Liver (tissue), 9 donors: ENCODE results near the gene VAC14. TPM values are rescaled to one million over a fixed set of nuclear protein-coding genes. Genes with fewer than 3 reads are reported as not detected.

ENCODE experiments used
- DNase-seq: peaks from one replicate; pipeline ENCODE4 v3.0.0-alpha.2; 2017; ENCODE audit warnings: low spot score
- H3K27ac ChIP-seq, 2 donors: one replicate each; pipeline ENCODE4 v1.7.0; 2013; ENCODE audit warnings: inconsistent platforms in 2 of 2, low read length in 2 of 2, control low read depth in 1 of 2, low read depth in 1 of 2, mild to moderate bottlenecking in 1 of 2
- H3K27me3 ChIP-seq, 4 donors: one replicate each; pipeline versions ENCODE4 v1.6.1 to v1.7.0; 2013; ENCODE audit warnings: low read length in 3 of 4, inconsistent platforms in 1 of 4, mild to moderate bottlenecking in 1 of 4, moderate library complexity in 1 of 4; ENCODE audit not compliant: control insufficient read depth in 4 of 4, insufficient read depth in 4 of 4
- H3K36me3 ChIP-seq, 4 donors: one replicate each; pipeline versions ENCODE4 v1.6.1 to v1.7.0; 2013; ENCODE audit warnings: low read length in 3 of 4, mild to moderate bottlenecking in 3 of 4, low read depth in 1 of 4, moderate library complexity in 1 of 4; ENCODE audit not compliant: control insufficient read depth in 4 of 4, insufficient read depth in 3 of 4
- H3K4me1 ChIP-seq, 4 donors: one replicate each; pipeline versions ENCODE4 v1.6.1 to v1.7.0; 2013; ENCODE audit warnings: low read length in 3 of 4, mild to moderate bottlenecking in 3 of 4, moderate library complexity in 1 of 4; ENCODE audit not compliant: control insufficient read depth in 4 of 4, insufficient read depth in 4 of 4
- H3K4me3 ChIP-seq, 3 donors: one replicate each; pipeline versions ENCODE4 v1.6.1 to v1.7.0; 2013; ENCODE audit warnings: low read length in 3 of 3, control low read depth in 1 of 3, low read depth in 1 of 3, mild to moderate bottlenecking in 1 of 3
- H3K9ac ChIP-seq, 2 donors: one replicate each; pipeline ENCODE4 v1.7.0; 2013; ENCODE audit warnings: low read length in 2 of 2, mild to moderate bottlenecking in 2 of 2, moderate library complexity in 2 of 2, control low read depth in 1 of 2, low read depth in 1 of 2
- H3K9me3 ChIP-seq, 4 donors: one replicate each; pipeline versions ENCODE4 v1.6.1 to v1.7.0; 2013; ENCODE audit warnings: low read length in 3 of 4; ENCODE audit not compliant: control insufficient read depth in 4 of 4
- FOXA1 ChIP-seq: IDR thresholded peaks from 2 replicates; pipeline ENCODE4 v1.6.1; 2016; ENCODE audit warnings: antibody characterized with exemption
- FOXA2 ChIP-seq: IDR thresholded peaks from 2 replicates; pipeline ENCODE4 v1.6.1; 2016; ENCODE audit warnings: antibody characterized with exemption
- GABPA ChIP-seq, 2 donors: IDR thresholded peaks in 1 of 2; conservative IDR thresholded peaks in 1 of 2; 2 replicates each; pipeline ENCODE4 v1.6.1; 2016; ENCODE audit warnings: antibody characterized with exemption in 2 of 2, mild to moderate bottlenecking in 1 of 2, moderate library complexity in 1 of 2
- HNF4A ChIP-seq, 2 donors: conservative IDR thresholded peaks; 2 replicates each; pipeline ENCODE4 v1.6.1; 2016; ENCODE audit warnings: antibody characterized with exemption in 2 of 2, mild to moderate bottlenecking in 2 of 2
- HNF4G ChIP-seq: IDR thresholded peaks from 2 replicates; pipeline ENCODE4 v1.6.1; 2016; ENCODE audit warnings: antibody characterized with exemption
- MAX ChIP-seq: IDR thresholded peaks from 2 replicates; pipeline ENCODE4 v1.6.1; 2016; ENCODE audit warnings: antibody characterized with exemption
- NR2F2 ChIP-seq: IDR thresholded peaks from 2 replicates; pipeline ENCODE4 v1.6.1; 2016; ENCODE audit warnings: antibody characterized with exemption
- RAD21 ChIP-seq, 2 donors: IDR thresholded peaks; 2 replicates each; pipeline ENCODE4 v1.6.1; 2016; ENCODE audit warnings: antibody characterized with exemption in 2 of 2, mild to moderate bottlenecking in 2 of 2
- RXRA ChIP-seq, 2 donors: IDR thresholded peaks; 2 replicates each; pipeline ENCODE4 v1.6.1; 2017 to 2018; ENCODE audit warnings: antibody characterized with exemption in 2 of 2, mild to moderate bottlenecking in 1 of 2
- TAF1 ChIP-seq: conservative IDR thresholded peaks from 2 replicates; pipeline ENCODE4 v1.6.1; 2016; ENCODE audit warnings: antibody characterized with exemption, mild to moderate bottlenecking
- YY1 ChIP-seq: IDR thresholded peaks from 2 replicates; pipeline ENCODE4 v1.6.1; 2016; ENCODE audit warnings: antibody characterized with exemption, mild to moderate bottlenecking
- ZBTB33 ChIP-seq: IDR thresholded peaks from 2 replicates; pipeline ENCODE4 v1.6.1; 2016; ENCODE audit warnings: antibody characterized with exemption
- WGBS: extraction: QIAGEN DNeasy Blood & Tissue Kit; methylation state at CpG from one replicate; pipeline ENCODE4 v1.1.7; 2013; 5-methylcytosine and 5-hydroxymethylcytosine counted together
- polyA plus RNA-seq, 2 donors: library from polyadenylated mRNA; stranded (reverse) in 1 of 2; unstranded in 1 of 2; fragments of 200-250 nt in 1 of 2; fragments of >200 nt in 1 of 2; fragmentation: Nextera tagmentation in 1 of 2; extraction: Ambion mirVana in 1 of 2; gene quantifications; one replicate each; pipeline versions ENCODE4 v1.2.1 to v1.2.3, GENCODE V29; 2013 to 2015
- total RNA-seq, 2 donors: library from RNA; depleted of rRNA; stranded (reverse); fragments of >200 nt; gene quantifications; one replicate each; pipeline ENCODE4 v1.2.3, GENCODE V29; 2014
- TF ChIP-seq, protein P1 (sequence below): IDR thresholded peaks from 2 replicates; pipeline ENCODE4 v1.6.1; 2016; ENCODE audit warnings: antibody characterized with exemption
- TF ChIP-seq, protein P2 (sequence below): fragments of 150-350 bp; IDR thresholded peaks from 2 replicates; pipeline ENCODE4 v1.5.1; 2017; ENCODE audit warnings: improper control_type of control experiment, low read depth, low read length; ENCODE audit not compliant: missing input control
- donor health status: healthy.
- donor health status: healthy.
- donor health status: healthy.
- donor health status: healthy.
- donor health status: healthy.

The VAC14 gene
- total and polyA plus RNA-seq, 4 donors: 16.7 to 29.8 (median 20.5) TPM

DNA sequence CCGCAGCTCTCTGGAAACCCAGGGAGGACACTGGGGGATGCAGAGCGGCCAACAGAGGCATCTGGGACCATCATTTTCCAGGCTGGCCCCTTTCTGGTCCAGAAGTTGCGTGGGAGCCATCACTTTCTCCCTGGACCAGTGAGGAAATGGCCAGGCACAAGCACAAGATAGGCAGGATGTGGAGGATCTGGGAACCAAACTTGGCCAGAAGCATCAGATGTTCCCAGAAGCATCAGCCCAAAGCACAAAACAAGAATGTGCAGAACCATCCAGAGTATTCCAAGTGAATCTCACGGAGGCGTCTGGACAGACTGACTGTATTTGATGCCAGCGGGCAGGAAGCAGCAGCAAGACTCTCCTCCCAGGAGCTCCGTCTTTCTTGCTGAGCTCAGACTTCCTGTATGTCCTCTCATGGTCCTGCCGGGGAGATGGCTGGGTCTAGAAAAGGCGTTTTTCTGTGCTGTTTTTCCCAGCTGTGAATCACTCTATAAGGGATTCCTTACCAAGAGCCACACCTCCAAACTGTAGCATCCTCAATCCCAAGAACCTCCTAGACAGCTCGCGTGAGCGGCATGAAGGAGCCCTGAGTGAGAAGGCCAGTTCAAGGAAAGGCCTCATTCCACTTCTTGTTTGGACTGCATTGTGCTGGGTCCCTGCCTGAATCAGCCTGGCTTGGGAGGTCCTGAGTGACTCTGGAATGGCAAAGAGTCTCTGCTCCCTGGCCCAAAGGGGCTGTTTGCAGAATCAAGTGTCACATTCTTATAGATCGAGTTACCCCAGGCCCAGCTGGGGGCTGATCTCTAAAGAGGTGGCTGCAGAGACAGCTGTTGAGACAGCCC lies 65.6 kb downstream of the VAC14 start:
- H3K9me3 ChIP-seq: no peaks in the 10 kb centered on the region
- no peak overlapping the region for H3K9ac ChIP-seq
- H3K27me3 ChIP-seq: no peaks in the 10 kb centered on the region
- peaks cover 13 to 36% (median 24%) of the 10 kb centered on the region in 4 donors for H3K4me1 ChIP-seq
- no peak for DNase-seq
- no peak overlapping the region for H3K4me3 ChIP-seq
- 82% methylated on average over 13 of the region's 13 CpGs for WGBS
- peaks cover 0 to 4% (median 3%) of the 10 kb centered on the region in 4 donors for H3K36me3 ChIP-seq
- TF ChIP-seq, protein P1, sequence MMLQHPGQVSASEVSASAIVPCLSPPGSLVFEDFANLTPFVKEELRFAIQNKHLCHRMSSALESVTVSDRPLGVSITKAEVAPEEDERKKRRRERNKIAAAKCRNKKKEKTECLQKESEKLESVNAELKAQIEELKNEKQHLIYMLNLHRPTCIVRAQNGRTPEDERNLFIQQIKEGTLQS: no peak
- TF ChIP-seq HNF4G (no peak), HNF4A (conservative IDR thresholded peaks at IDR 0.05) (no peak), RAD21 (IDR thresholded peaks at IDR 0.05) (no peak)
- H3K27ac ChIP-seq: peak overlapping the region in 1 of 2 donors; percentile 52

GRCh38 chr16:70734522-70735095 lies 66.3 kb downstream of the VAC14 start:
- H3K4me1 ChIP-seq: peaks cover 10 to 33% (median 21%) of the 10 kb centered on the region in 4 donors
- no peak overlapping the region for H3K27ac ChIP-seq
- no peak overlapping the region for H3K4me3 ChIP-seq
- H3K36me3 ChIP-seq: peaks cover 0 to 4% (median 3%) of the 10 kb centered on the region in 4 donors
- TF ChIP-seq HNF4A (conservative IDR thresholded peaks at IDR 0.05): no peak
- no peak for TF ChIP-seq YY1
- no peak for TF ChIP-seq MAX
- no peak for TF ChIP-seq FOXA2
- TF ChIP-seq NR2F2: no peak
- TF ChIP-seq, protein P2, sequence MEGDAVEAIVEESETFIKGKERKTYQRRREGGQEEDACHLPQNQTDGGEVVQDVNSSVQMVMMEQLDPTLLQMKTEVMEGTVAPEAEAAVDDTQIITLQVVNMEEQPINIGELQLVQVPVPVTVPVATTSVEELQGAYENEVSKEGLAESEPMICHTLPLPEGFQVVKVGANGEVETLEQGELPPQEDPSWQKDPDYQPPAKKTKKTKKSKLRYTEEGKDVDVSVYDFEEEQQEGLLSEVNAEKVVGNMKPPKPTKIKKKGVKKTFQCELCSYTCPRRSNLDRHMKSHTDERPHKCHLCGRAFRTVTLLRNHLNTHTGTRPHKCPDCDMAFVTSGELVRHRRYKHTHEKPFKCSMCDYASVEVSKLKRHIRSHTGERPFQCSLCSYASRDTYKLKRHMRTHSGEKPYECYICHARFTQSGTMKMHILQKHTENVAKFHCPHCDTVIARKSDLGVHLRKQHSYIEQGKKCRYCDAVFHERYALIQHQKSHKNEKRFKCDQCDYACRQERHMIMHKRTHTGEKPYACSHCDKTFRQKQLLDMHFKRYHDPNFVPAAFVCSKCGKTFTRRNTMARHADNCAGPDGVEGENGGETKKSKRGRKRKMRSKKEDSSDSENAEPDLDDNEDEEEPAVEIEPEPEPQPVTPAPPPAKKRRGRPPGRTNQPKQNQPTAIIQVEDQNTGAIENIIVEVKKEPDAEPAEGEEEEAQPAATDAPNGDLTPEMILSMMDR: no peak
- TF ChIP-seq HNF4G: no peak
- TF ChIP-seq ZBTB33: no peak
- TF ChIP-seq, protein P1: no peak
- TF ChIP-seq FOXA1: no peak
- H3K27me3 ChIP-seq: no peaks in the 10 kb centered on the region
- H3K9me3 ChIP-seq: no peaks in the 10 kb centered on the region
- WGBS: 91% methylated on average over 4 of the region's 4 CpGs
- no peak for DNase-seq
- no peak overlapping the region for H3K9ac ChIP-seq

DNA sequence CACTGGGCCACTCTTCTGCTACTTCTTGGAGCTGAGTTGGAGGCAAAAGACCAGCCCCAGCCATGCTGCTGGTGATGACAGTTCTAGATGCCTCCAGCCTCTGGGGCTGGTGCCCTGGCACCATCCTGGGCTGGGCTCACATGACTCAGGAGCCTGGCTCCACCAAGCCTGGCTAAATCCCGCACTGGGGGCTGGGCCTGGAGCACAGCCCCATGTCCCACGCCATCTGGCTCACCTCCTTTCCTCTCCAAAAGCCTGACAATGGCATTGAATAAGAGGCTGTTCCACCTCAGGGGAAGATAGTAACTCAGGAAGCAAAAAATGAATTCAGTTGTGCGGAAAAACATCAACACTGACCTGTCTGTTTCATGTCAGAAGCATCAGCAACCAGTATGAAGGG lies 70.0 kb downstream of the VAC14 start:
- WGBS: 98% methylated on average over 3 of the region's 3 CpGs
- no peak overlapping the region for H3K4me3 ChIP-seq
- H3K4me1 ChIP-seq: peaks cover 6 to 13% (median 10%) of the 10 kb centered on the region in 4 donors
- H3K27me3 ChIP-seq: no peaks in the 10 kb centered on the region
- H3K36me3 ChIP-seq: peaks cover 0 to 4% (median 3%) of the 10 kb centered on the region in 4 donors
- no peak overlapping the region for H3K9ac ChIP-seq
- H3K27ac ChIP-seq: no peak overlapping the region
- no peaks in the 10 kb centered on the region for H3K9me3 ChIP-seq
- TF ChIP-seq FOXA1: no peak
- no peak for TF ChIP-seq RAD21 (IDR thresholded peaks at IDR 0.05)
- TF ChIP-seq, protein P2: no peak
- TF ChIP-seq MAX: no peak
- TF ChIP-seq HNF4G: no peak
- TF ChIP-seq NR2F2: no peak
- TF ChIP-seq GABPA (IDR thresholded peaks at IDR 0.05 in 1 of 2, conservative IDR thresholded peaks at IDR 0.05 in 1 of 2): no peak
- TF ChIP-seq TAF1: no peak
- TF ChIP-seq YY1: no peak
- TF ChIP-seq RXRA (IDR thresholded peaks at IDR 0.05): no peak
- TF ChIP-seq, protein P1: no peak
- no peak for DNase-seq
